ENCODE results near the gene MYH9.
"Not testable (repeated sequence)": the region's sequence is repeated elsewhere in the genome, so short reads cannot be mapped to it uniquely, and the experiment has no call there.

DNA sequence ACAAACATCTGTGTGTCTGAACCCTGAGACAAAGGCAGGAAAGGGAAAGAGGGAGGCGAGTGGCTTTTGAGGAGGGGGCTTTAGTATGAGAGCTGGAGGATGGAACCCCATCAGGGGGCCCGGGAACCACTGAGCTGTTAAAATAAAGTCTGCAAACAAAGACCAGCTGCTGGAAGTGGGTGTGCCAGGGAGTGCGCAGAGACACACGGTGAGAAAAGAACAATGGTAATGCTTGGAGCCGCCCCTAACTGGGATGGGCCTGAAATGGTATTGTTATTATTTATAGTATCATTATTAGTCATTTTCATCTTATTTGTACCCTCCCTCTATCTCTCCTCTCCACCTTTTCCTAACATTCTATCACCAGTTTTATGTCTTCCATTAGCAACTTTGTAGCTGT is 132.2 kb downstream of the MYH9 start:
- TF ChIP-seq, protein P1, sequence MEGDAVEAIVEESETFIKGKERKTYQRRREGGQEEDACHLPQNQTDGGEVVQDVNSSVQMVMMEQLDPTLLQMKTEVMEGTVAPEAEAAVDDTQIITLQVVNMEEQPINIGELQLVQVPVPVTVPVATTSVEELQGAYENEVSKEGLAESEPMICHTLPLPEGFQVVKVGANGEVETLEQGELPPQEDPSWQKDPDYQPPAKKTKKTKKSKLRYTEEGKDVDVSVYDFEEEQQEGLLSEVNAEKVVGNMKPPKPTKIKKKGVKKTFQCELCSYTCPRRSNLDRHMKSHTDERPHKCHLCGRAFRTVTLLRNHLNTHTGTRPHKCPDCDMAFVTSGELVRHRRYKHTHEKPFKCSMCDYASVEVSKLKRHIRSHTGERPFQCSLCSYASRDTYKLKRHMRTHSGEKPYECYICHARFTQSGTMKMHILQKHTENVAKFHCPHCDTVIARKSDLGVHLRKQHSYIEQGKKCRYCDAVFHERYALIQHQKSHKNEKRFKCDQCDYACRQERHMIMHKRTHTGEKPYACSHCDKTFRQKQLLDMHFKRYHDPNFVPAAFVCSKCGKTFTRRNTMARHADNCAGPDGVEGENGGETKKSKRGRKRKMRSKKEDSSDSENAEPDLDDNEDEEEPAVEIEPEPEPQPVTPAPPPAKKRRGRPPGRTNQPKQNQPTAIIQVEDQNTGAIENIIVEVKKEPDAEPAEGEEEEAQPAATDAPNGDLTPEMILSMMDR (IDR thresholded peaks at IDR 0.05), result not testable (repeated sequence)
- not testable (repeated sequence) for TF ChIP-seq POLR2A (IDR thresholded peaks at IDR 0.05)
